ENCODE data around the gene MAMSTR.
"Not testable (repeated sequence)": the region's sequence is repeated elsewhere in the genome, so short reads cannot be mapped to it uniquely, and the experiment has no call there.

MAMSTR gene

GRCh38 chr19:48698046-48698445 lies 21.5 kb downstream of the MAMSTR start:
- Histone ChIP-seq H2AFZ (ENCODE audit: low read length) (no peak overlapping the region), H3K27ac (ENCODE audit: low read depth, low read length, poor library complexity, severe bottlenecking) (no peak overlapping the region), H3K36me3 (ENCODE audit: insufficient read depth, low read length) (no peaks in the 10 kb centered on the region), H3K27me3 (ENCODE audit: insufficient read depth, low read length) (peaks cover 4% of the 10 kb centered on the region; the same call in 1 of the 2 replicates), H3K4me2 (ENCODE audit: low read length) (no peak overlapping the region), H4K20me1 (ENCODE audit: insufficient read depth, low read length) (no peaks in the 10 kb centered on the region), H3K79me2 (ENCODE audit: insufficient read depth, low read length) (no peaks in the 10 kb centered on the region), H3K9me3 (ENCODE audit: low read length) (no peaks in the 10 kb centered on the region), H3K9ac (ENCODE audit: low read length) (no peak overlapping the region), H3K4me3 (ENCODE audit: low read depth, low read length, poor library complexity, severe bottlenecking) (no peak overlapping the region), H3K4me1 (ENCODE audit: insufficient read depth, low read length, severe bottlenecking) (no peaks in the 10 kb centered on the region), H3F3A (ENCODE audit: insufficient read depth, low read length) (no peaks in the 10 kb centered on the region), H3K9me2 (ENCODE audit: low read depth, low read length) (no peaks in the 10 kb centered on the region)
- TF ChIP-seq EZH2 (IDR thresholded peaks at IDR 0.05; ENCODE audit: borderline replicate concordance, low read length) (no peak), CTCF (IDR thresholded peaks at IDR 0.05; ENCODE audit: low read length) (no peak)

- Histone ChIP-seq H3K4me3 (ENCODE audit: low read depth, low read length, poor library complexity, severe bottlenecking) (no peak overlapping the region), H3F3A (ENCODE audit: insufficient read depth, low read length) (no peaks in the 10 kb centered on the region), H3K36me3 (ENCODE audit: insufficient read depth, low read length) (no peaks in the 10 kb centered on the region), H3K9ac (ENCODE audit: low read length) (no peak overlapping the region), H3K27ac (ENCODE audit: low read depth, low read length, poor library complexity, severe bottlenecking) (no peak overlapping the region), H3K27me3 (ENCODE audit: insufficient read depth, low read length) (peaks cover 7% of the 10 kb centered on the region; the same call in 1 of the 2 replicates), H3K9me2 (ENCODE audit: low read depth, low read length) (no peaks in the 10 kb centered on the region), H3K79me2 (ENCODE audit: insufficient read depth, low read length) (no peaks in the 10 kb centered on the region), H4K20me1 (ENCODE audit: insufficient read depth, low read length) (no peaks in the 10 kb centered on the region), H3K9me3 (ENCODE audit: low read length) (no peaks in the 10 kb centered on the region), H2AFZ (ENCODE audit: low read length) (no peak overlapping the region), H3K4me2 (ENCODE audit: low read length) (no peak overlapping the region), H3K4me1 (ENCODE audit: insufficient read depth, low read length, severe bottlenecking) (no peaks in the 10 kb centered on the region)
- TF ChIP-seq CTCF (IDR thresholded peaks at IDR 0.05; ENCODE audit: low read length) (no peak), EZH2 (IDR thresholded peaks at IDR 0.05; ENCODE audit: borderline replicate concordance, low read length) (no peak)
Observed at GRCh38 chr19:48696353-48697010, 23.0 kb downstream of the MAMSTR start.

GRCh38 chr19:48695743-48696352 lies 23.7 kb downstream of the MAMSTR start, which contains the start of gene FUT2:
Gene FUT2 (plus strand): TSS chr19:48695971. CDS start chr19:48702957, 6,986 bp downstream.
- Histone ChIP-seq H3K27ac (ENCODE audit: low read depth, low read length, poor library complexity, severe bottlenecking) (no peak within 1 kb of the TSS), H3K79me2 (ENCODE audit: insufficient read depth, low read length) (no peaks in the 10 kb centered on the region), H3K9ac (ENCODE audit: low read length) (no peak within 1 kb of the TSS), H3K4me3 (ENCODE audit: low read depth, low read length, poor library complexity, severe bottlenecking) (no peak within 1 kb of the TSS), H3K9me2 (ENCODE audit: low read depth, low read length) (no peaks in the 10 kb centered on the region), H3F3A (ENCODE audit: insufficient read depth, low read length) (no peaks in the 10 kb centered on the region), H3K4me2 (ENCODE audit: low read length) (no peak within 1 kb of the TSS), H4K20me1 (ENCODE audit: insufficient read depth, low read length) (no peaks in the 10 kb centered on the region), H3K36me3 (ENCODE audit: insufficient read depth, low read length) (no peaks in the 10 kb centered on the region), H3K27me3 (ENCODE audit: insufficient read depth, low read length) (peaks cover 7% of the 10 kb centered on the region; the same call in 1 of the 2 replicates), H3K4me1 (ENCODE audit: insufficient read depth, low read length, severe bottlenecking) (no peaks in the 10 kb centered on the region), H3K9me3 (ENCODE audit: low read length) (no peaks in the 10 kb centered on the region), H2AFZ (ENCODE audit: low read length) (no peak within 1 kb of the TSS)
- TF ChIP-seq CTCF (IDR thresholded peaks at IDR 0.05; ENCODE audit: low read length) (no peak), EZH2 (IDR thresholded peaks at IDR 0.05; ENCODE audit: borderline replicate concordance, low read length) (no peak)

- not testable (repeated sequence) for H3K4me2 ChIP-seq (ENCODE audit: low read length); H2AFZ ChIP-seq (ENCODE audit: low read length); H3K4me3 ChIP-seq (ENCODE audit: low read depth, low read length, poor library complexity, severe bottlenecking); H3K4me1 ChIP-seq (ENCODE audit: insufficient read depth, low read length, severe bottlenecking); H3K36me3 ChIP-seq (ENCODE audit: insufficient read depth, low read length); H4K20me1 ChIP-seq (ENCODE audit: insufficient read depth, low read length); H3K9ac ChIP-seq (ENCODE audit: low read length); H3K79me2 ChIP-seq (ENCODE audit: insufficient read depth, low read length); H3K27me3 ChIP-seq (ENCODE audit: insufficient read depth, low read length); H3F3A ChIP-seq (ENCODE audit: insufficient read depth, low read length); H3K27ac ChIP-seq (ENCODE audit: low read depth, low read length, poor library complexity, severe bottlenecking); H3K9me2 ChIP-seq (ENCODE audit: low read depth, low read length); H3K9me3 ChIP-seq (ENCODE audit: low read length)
Observed at GRCh38 chr19:48693629-48694028, 25.9 kb downstream of the MAMSTR start.
